Transverse colon (tissue), 3 donors: ENCODE data around the gene IDH1.

ENCODE experiments used
- CTCF ChIP-seq, 5 experiments: fragments of 200-600 bp in 3 of 5; fragments of 450-650 bp in 2 of 5; sonication (generic) in 3 of 5; IDR thresholded peaks; 1 replicate in 2 of 5; 2 replicates in 3 of 5; pipeline ENCODE4 v1.5.1; 2016 to 2017; ENCODE audit warnings: antibody characterized with exemption in 5 of 5, inconsistent platforms in 3 of 5, mild to moderate bottlenecking in 2 of 5, moderate library complexity in 1 of 5
- POLR2A ChIP-seq: fragments of 450-650 bp; IDR thresholded peaks from one replicate; pipeline ENCODE4 v1.6.1; 2016; ENCODE audit warnings: antibody characterized with exemption, mild to moderate bottlenecking, moderate library complexity

GRCh38 chr2:208297961-208298360, 43.1 kb upstream of the IDH1 start:
- TF ChIP-seq POLR2A (no peak), CTCF (IDR thresholded peaks at IDR 0.05) (no peak)
